HG02884 (cell line): ENCODE data around the gene CEP164.
"Not testable (repeated sequence)": the region's sequence is repeated elsewhere in the genome, so short reads cannot be mapped to it uniquely, and the experiment has no call there.

Source experiments
- ATAC-seq: cut with Tn5 transposase; IDR thresholded peaks from one replicate; pipeline ENCODE4 v1.9.1; 2021; ENCODE audit warnings: mild to moderate bottlenecking, moderate library complexity; ENCODE audit not compliant: unreplicated experiment

The CEP164 gene

GRCh38 chr11:117437041-117437790 is 109.6 kb downstream of the CEP164 start:
- ATAC-seq: no peak

GRCh38 chr11:117437791-117438130 is 110.1 kb downstream of the CEP164 start:
- no peak for ATAC-seq

- no peak for ATAC-seq
These were observed 110.8 kb downstream of the CEP164 start for GRCh38 chr11:117438371-117439000.

GRCh38 chr11:117439256-117439655 is 111.6 kb downstream of the CEP164 start:
- ATAC-seq: no peak

GRCh38 chr11:117440258-117440657 is 112.6 kb downstream of the CEP164 start:
- ATAC-seq: no peak

- no peak for ATAC-seq
These were observed 113.7 kb downstream of the CEP164 start for GRCh38 chr11:117441146-117441975.

- no peak for ATAC-seq
These were observed 114.6 kb downstream of the CEP164 start for GRCh38 chr11:117442049-117442868.

GRCh38 chr11:117442869-117443239 is 115.2 kb downstream of the CEP164 start:
- ATAC-seq: no peak

- no peak for ATAC-seq
These were observed 115.9 kb downstream of the CEP164 start for GRCh38 chr11:117443266-117444186.

- ATAC-seq: no peak
These were observed 116.6 kb downstream of the CEP164 start for GRCh38 chr11:117444256-117444655.

- no peak for ATAC-seq
These were observed 117.3 kb downstream of the CEP164 start for GRCh38 chr11:117444711-117445658.

GRCh38 chr11:117449111-117449693 is 121.5 kb downstream of the CEP164 start:
- no peak for ATAC-seq

- ATAC-seq: no peak
These were observed 126.4 kb downstream of the CEP164 start for GRCh38 chr11:117453886-117454563.

GRCh38 chr11:117454564-117454917 is 126.9 kb downstream of the CEP164 start:
- no peak for ATAC-seq

GRCh38 chr11:117456027-117456720 is 128.5 kb downstream of the CEP164 start:
- ATAC-seq: peak; percentile 70

- ATAC-seq: not testable (repeated sequence)
These were observed 129.0 kb downstream of the CEP164 start for GRCh38 chr11:117456721-117457029.

- ATAC-seq: no peak
These were observed 129.6 kb downstream of the CEP164 start for GRCh38 chr11:117457031-117457785.
